ENCODE results near the gene CLEC4C. TPM values are rescaled to one million over a fixed set of nuclear protein-coding genes. Genes with fewer than 3 reads are reported as not detected.

The CLEC4C gene
- total and polyA plus RNA-seq, 7 donors = not detected

DNA sequence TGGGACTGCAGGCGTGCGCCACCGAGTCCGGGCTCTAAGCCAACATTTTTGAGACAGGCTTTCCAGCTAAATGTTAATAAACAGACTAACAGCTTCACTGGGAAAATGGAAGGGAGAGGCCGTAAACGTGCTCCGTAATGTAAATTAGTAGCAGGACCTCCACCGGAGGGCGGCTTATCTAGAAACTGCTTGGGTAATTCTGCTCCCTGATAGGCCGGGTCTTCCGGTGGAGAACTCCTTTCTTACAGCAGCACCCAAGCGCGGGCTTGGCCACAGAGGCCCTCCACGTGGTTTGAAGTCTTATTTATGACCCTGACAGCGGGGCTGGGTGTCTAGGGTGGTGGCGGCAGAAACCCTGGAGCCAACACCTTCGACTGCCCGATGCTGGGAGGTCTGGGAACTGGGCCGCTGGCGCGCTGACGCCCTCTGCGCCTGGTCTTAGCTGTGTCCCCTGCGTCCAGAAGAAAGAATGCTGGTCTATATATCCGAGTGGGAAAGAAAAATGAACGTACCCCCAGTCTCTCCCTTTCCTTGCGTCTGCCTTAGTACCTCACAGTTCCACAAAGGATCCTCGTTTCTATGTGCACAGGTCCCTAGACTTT lies 34.2 kb downstream of the CLEC4C start:
- intact Hi-C loops (cut with DNase I) = no loop called here
- Histone ChIP-seq H3K4me3 (no peak overlapping the region), H3K27me3 (ENCODE audit: insufficient read depth in 3 of 3, low read length in 2 of 3) (no peaks in the 10 kb centered on the region), H3K36me3 (ENCODE audit: insufficient read depth in 1 of 2, low read depth in 1 of 2) (no peaks in the 10 kb centered on the region), H3K4me1 (no peaks in the 10 kb centered on the region), H3K9me3 (no peaks in the 10 kb centered on the region), H3K27ac (no peak overlapping the region)
- WGBS, 3 donors = 89 to 91% (median 90%) methylated on average over 28 of the region's 28 CpGs
- ATAC-seq (no peak), DNase-seq (no peak)
- TF ChIP-seq, protein P1, sequence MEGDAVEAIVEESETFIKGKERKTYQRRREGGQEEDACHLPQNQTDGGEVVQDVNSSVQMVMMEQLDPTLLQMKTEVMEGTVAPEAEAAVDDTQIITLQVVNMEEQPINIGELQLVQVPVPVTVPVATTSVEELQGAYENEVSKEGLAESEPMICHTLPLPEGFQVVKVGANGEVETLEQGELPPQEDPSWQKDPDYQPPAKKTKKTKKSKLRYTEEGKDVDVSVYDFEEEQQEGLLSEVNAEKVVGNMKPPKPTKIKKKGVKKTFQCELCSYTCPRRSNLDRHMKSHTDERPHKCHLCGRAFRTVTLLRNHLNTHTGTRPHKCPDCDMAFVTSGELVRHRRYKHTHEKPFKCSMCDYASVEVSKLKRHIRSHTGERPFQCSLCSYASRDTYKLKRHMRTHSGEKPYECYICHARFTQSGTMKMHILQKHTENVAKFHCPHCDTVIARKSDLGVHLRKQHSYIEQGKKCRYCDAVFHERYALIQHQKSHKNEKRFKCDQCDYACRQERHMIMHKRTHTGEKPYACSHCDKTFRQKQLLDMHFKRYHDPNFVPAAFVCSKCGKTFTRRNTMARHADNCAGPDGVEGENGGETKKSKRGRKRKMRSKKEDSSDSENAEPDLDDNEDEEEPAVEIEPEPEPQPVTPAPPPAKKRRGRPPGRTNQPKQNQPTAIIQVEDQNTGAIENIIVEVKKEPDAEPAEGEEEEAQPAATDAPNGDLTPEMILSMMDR (IDR thresholded peaks at IDR 0.05) = no peak

DNA sequence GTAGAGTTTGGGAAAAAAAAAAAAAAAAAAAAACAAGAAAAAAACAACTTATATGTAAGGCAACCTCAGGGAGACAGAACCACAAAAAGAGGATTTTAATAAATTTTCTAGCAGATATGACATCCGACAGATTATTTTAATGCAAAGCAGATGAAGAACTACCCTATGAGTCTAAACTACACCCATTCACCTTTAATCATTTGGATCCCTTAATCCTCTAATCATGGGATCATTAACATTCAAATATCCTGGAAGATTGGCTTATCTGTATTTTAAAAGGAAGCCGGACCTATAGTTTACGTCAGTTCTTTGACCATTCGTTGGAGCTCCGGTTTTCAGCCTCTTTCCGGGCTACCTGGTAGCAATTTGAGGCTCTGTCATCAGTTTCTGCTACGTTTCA lies 36.0 kb downstream of the CLEC4C start, which contains the start of gene DPPA3:
Gene DPPA3 (plus strand): TSS at position 301 of the 400 bp plus-strand sequence. CDS start 138 bp downstream, outside the sequence.
- Histone ChIP-seq H3K9me3 (no peaks in the 10 kb centered on the region), H3K27ac (no peak within 1 kb of the TSS), H3K4me1 (no peaks in the 10 kb centered on the region), H3K36me3 (ENCODE audit: insufficient read depth in 1 of 2, low read depth in 1 of 2) (no peaks in the 10 kb centered on the region), H3K4me3 (no peak within 1 kb of the TSS), H3K27me3 (ENCODE audit: insufficient read depth in 3 of 3, low read length in 2 of 3) (peaks cover 0 to 2% (median 0%) of the 10 kb centered on the region in 3 donors)
- DNase-seq (no peak), ATAC-seq (no peak)
- intact Hi-C loops (cut with DNase I) = no loop called here
- TF ChIP-seq, protein P1 (IDR thresholded peaks at IDR 0.05) = no peak
- 72 to 82% (median 75%) methylated on average over 7 of the region's 7 CpGs for WGBS, 3 donors

DNA sequence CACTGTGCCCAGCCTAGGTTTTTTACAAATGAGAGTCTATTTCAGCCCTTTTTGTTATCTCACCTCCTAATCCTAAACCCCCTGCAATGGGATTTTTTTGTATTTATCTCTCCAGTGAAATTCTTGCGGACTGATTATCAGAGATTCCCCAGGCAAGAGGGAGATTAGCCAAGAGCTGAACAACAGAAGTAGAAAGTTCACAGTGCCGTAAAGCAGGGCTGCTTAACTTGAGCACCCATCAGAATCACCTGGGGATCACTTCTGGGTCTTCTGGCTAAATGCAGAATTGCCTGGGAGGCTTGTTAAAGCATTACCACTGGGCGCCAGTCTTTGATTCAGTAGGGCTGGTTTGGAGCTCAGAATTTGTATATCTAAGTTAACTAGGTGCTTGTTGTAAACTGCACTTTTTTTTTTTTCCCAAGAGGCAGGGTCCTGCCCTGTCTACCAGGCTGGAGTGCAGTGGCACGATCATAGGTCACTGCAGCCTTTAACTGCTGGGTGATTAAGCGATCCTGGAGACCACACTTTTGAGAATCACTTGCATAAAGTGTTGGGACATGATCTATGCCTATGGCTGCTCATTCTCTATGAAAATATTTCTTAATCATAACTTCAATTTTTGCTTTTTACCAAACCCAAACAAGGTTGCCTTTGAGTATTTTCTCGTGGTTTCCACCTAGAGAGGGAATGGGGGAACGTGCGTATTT lies 37.1 kb downstream of the CLEC4C start:
- H3K36me3 ChIP-seq (ENCODE audit: insufficient read depth in 1 of 2, low read depth in 1 of 2) = no peaks in the 10 kb centered on the region
- ATAC-seq = no peak
- intact Hi-C loops (cut with DNase I) = no loop called here

DNA sequence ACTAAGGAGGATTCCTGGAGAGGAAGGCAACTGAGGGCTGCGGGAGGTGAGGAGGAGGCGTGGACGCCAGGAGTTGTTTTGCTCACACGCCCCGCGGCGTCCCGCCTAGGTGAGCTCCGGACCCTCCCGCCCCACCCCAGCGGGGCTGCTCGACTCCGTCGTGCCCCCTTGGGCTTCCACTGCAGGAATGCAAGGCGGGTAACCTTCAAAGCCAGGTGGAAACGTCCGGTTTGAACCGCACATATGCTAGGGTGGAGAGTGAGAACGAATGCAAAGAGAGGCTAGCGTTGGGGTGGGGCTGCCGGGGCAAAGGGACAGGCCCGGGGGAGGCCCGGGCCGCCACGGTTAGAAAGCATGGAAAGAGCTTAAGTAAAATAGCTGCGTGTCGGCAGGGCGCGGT lies 41.3 kb downstream of the CLEC4C start:
- 86 to 91% (median 88%) methylated on average over 29 of the region's 29 CpGs for WGBS, 3 donors
- TF ChIP-seq, protein P1 (IDR thresholded peaks at IDR 0.05) = no peak
- Histone ChIP-seq H3K36me3 (ENCODE audit: insufficient read depth in 1 of 2, low read depth in 1 of 2) (no peaks in the 10 kb centered on the region), H3K27ac (no peak overlapping the region), H3K4me1 (no peaks in the 10 kb centered on the region), H3K4me3 (no peak overlapping the region), H3K9me3 (peaks cover 4% of the 10 kb centered on the region), H3K27me3 (ENCODE audit: insufficient read depth in 3 of 3, low read length in 2 of 3) (peaks cover 0 to 2% (median 2%) of the 10 kb centered on the region in 3 donors)
- intact Hi-C loops (cut with DNase I) = no loop called here
- DNase-seq (no peak), ATAC-seq (no peak)

More for the DNA sequence above, 37.1 kb downstream of the CLEC4C start:
- no peak overlapping the region for H3K27ac ChIP-seq
- TF ChIP-seq, protein P1 (IDR thresholded peaks at IDR 0.05) = no peak
- 63 to 71% (median 71%) methylated on average over 8 of the region's 8 CpGs for WGBS, 3 donors
- H3K4me1 ChIP-seq = no peaks in the 10 kb centered on the region
- no peak for DNase-seq
- no peaks in the 10 kb centered on the region for H3K9me3 ChIP-seq
- peaks cover 0 to 2% (median 0%) of the 10 kb centered on the region in 3 donors for H3K27me3 ChIP-seq (ENCODE audit: insufficient read depth in 3 of 3, low read length in 2 of 3)
- H3K4me3 ChIP-seq = no peak overlapping the region

Measured in psoas muscle (tissue), 8 donors.